Measurements from ENCODE around the gene DEFB125. TPM values are rescaled to one million over a fixed set of nuclear protein-coding genes. Genes with fewer than 3 reads are reported as not detected.

The DEFB125 gene
- polyA plus RNA-seq, 3 donors = not detected

GRCh38 chr20:64766-65322, 22.6 kb upstream of the DEFB125 start:
- intact Hi-C loops (cut with micrococcal nuclease) = no loop called here

GRCh38 chr20:77231-77630, 10.2 kb upstream of the DEFB125 start:
- intact Hi-C loops (cut with micrococcal nuclease) = no loop called here
- H4K20me1 ChIP-seq (ENCODE audit: insufficient read depth, low read length) = no peaks in the 10 kb centered on the region
- H3K4me2 ChIP-seq (replicated peaks; ENCODE audit: extremely low read depth, low read length, poor library complexity, severe bottlenecking) = no peak overlapping the region
- Mint-ChIP-seq H3K36me3 (no peaks in the 10 kb centered on the region), H3K4me3 (no peak overlapping the region), H3K27ac (no peak overlapping the region), H3K27me3 (ENCODE audit: low read depth in 3 of 3) (peaks cover 12 to 28% (median 16%) of the 10 kb centered on the region in 3 donors), H3K4me1 (no peaks in the 10 kb centered on the region), H3K9me3 (peaks cover 2 to 32% (median 21%) of the 10 kb centered on the region in 7 donors)
- H3K36me3 ChIP-seq (replicated peaks in 1 of 2; ENCODE audit: control insufficient read depth in 1 of 2, insufficient read depth in 2 of 2, low read length in 2 of 2) = no peaks in the 10 kb centered on the region
- no peak for DNase-seq
- H3K9ac ChIP-seq (ENCODE audit: insufficient read depth, low read length, poor library complexity, severe bottlenecking) = no peak overlapping the region
- WGBS (ENCODE audit: insufficient coverage) = 45% methylated on average over 2 of the region's 2 CpGs
- TF ChIP-seq CTCF (IDR thresholded peaks at IDR 0.05) = no peak
- H3K27me3 ChIP-seq (ENCODE audit: control insufficient read depth in 2 of 2, insufficient read depth in 2 of 2, low read length in 2 of 2) = peaks cover 0 to 2% of the 10 kb centered on the region in 2 donors
- no peaks in the 10 kb centered on the region for H3K79me2 ChIP-seq (ENCODE audit: insufficient read depth, low read length)
- no peak overlapping the region for H3K4me3 ChIP-seq (replicated peaks in 1 of 3; ENCODE audit: low read depth in 2 of 3, low read length in 3 of 3)
- no peak overlapping the region for H3K27ac ChIP-seq (ENCODE audit: low read depth in 1 of 2, low read length in 2 of 2)
- H3K9me3 ChIP-seq (replicated peaks in 1 of 2; ENCODE audit: control insufficient read depth in 1 of 2, insufficient read depth in 1 of 2, low read length in 2 of 2) = peaks cover 0 to 6% of the 10 kb centered on the region in 2 donors
- no peaks in the 10 kb centered on the region for H3K4me1 ChIP-seq (ENCODE audit: control insufficient read depth in 1 of 2, insufficient read depth in 2 of 2, low read length in 2 of 2)
- H2AFZ ChIP-seq (ENCODE audit: insufficient read depth, low read depth, low read length, poor library complexity, severe bottlenecking) = no peak overlapping the region

More at GRCh38 chr20:64766-65322, 22.6 kb upstream of the DEFB125 start:
- Histone ChIP-seq H3K4me2 (replicated peaks; ENCODE audit: extremely low read depth, low read length, poor library complexity, severe bottlenecking) (no peak overlapping the region), H4K20me1 (ENCODE audit: insufficient read depth, low read length) (no peaks in the 10 kb centered on the region), H3K4me1 (ENCODE audit: control insufficient read depth in 1 of 2, insufficient read depth in 2 of 2, low read length in 2 of 2) (no peaks in the 10 kb centered on the region), H3K27ac (ENCODE audit: low read depth in 1 of 2, low read length in 2 of 2) (no peak overlapping the region), H3K4me3 (replicated peaks in 1 of 3; ENCODE audit: low read depth in 2 of 3, low read length in 3 of 3) (no peak overlapping the region), H3K79me2 (ENCODE audit: insufficient read depth, low read length) (no peaks in the 10 kb centered on the region), H3K36me3 (replicated peaks in 1 of 2; ENCODE audit: control insufficient read depth in 1 of 2, insufficient read depth in 2 of 2, low read length in 2 of 2) (no peaks in the 10 kb centered on the region), H3K9ac (ENCODE audit: insufficient read depth, low read length, poor library complexity, severe bottlenecking) (no peak overlapping the region), H2AFZ (ENCODE audit: insufficient read depth, low read depth, low read length, poor library complexity, severe bottlenecking) (no peak overlapping the region), H3K9me3 (replicated peaks in 1 of 2; ENCODE audit: control insufficient read depth in 1 of 2, insufficient read depth in 1 of 2, low read length in 2 of 2) (peaks cover 59 to 62% of the 10 kb centered on the region in 2 donors), H3K27me3 (ENCODE audit: control insufficient read depth in 2 of 2, insufficient read depth in 2 of 2, low read length in 2 of 2) (no peaks in the 10 kb centered on the region)
- 78% methylated on average over 2 of the region's 2 CpGs for WGBS (ENCODE audit: insufficient coverage)
- no peak for TF ChIP-seq CTCF (IDR thresholded peaks at IDR 0.05)
- Mint-ChIP-seq H3K27ac (no peak overlapping the region), H3K36me3 (no peaks in the 10 kb centered on the region), H3K4me1 (no peaks in the 10 kb centered on the region), H3K27me3 (ENCODE audit: low read depth in 3 of 3) (peaks cover 0 to 2% (median 0%) of the 10 kb centered on the region in 3 donors), H3K9me3 (no peaks in the 10 kb centered on the region), H3K4me3 (no peak overlapping the region)
- no peak for DNase-seq

Measured in CD14-positive monocyte (primary cell).